HepG2 (cell line): ENCODE data around the gene GCN1. TPM values are rescaled to one million over a fixed set of nuclear protein-coding genes. Genes with fewer than 3 reads are reported as not detected.

Experiments
- FIP1L1 ChIP-seq: fragments of 200-400 bp; formaldehyde crosslinking; IDR thresholded peaks from 2 replicates; pipeline ENCODE4 v1.6.1; 2018; ENCODE audit warnings: low read depth, mild to moderate bottlenecking, low read length, moderate library complexity, borderline replicate concordance; ENCODE audit not compliant: insufficient read depth
- HOXA9 ChIP-seq: sonication (generic); formaldehyde crosslinking; IDR thresholded peaks from 2 replicates; pipeline ENCODE4 v1.8.1; 2022; ENCODE audit warnings: missing genetic modification reagents, mild to moderate bottlenecking, moderate library complexity, borderline replicate concordance
- MEIS2 ChIP-seq: sonication (generic); formaldehyde crosslinking; IDR thresholded peaks from 2 replicates; pipeline ENCODE4 v1.9.0; 2021; ENCODE audit warnings: mild to moderate bottlenecking, missing genetic modification reagents
- MXI1 ChIP-seq: IDR thresholded peaks from 3 replicates; pipeline ENCODE4 v1.6.1; 2012; ENCODE audit warnings: low read depth, low read length, inconsistent platforms, borderline replicate concordance
- RCOR2 ChIP-seq: IDR thresholded peaks from 2 replicates; pipeline ENCODE4 v1.6.1; 2016; ENCODE audit warnings: missing biosample characterization, missing genetic modification reagents
- RERE ChIP-seq: IDR thresholded peaks from 2 replicates; pipeline ENCODE4 v1.6.1; 2016; ENCODE audit warnings: low read depth, missing genetic modification reagents, missing compliant biosample characterization
- RFX5 ChIP-seq: IDR thresholded peaks from 2 replicates; pipeline ENCODE4 v1.6.1; 2011; ENCODE audit warnings: low read depth, low read length, improper control_type of control experiment
- RORA ChIP-seq: sonication (generic); formaldehyde crosslinking; IDR thresholded peaks from 2 replicates; pipeline ENCODE4 v1.5.0; 2020; ENCODE audit warnings: mild to moderate bottlenecking, missing genetic modification reagents, moderate library complexity
- SMYD3 ChIP-seq: sonication (generic); formaldehyde crosslinking; IDR thresholded peaks from 2 replicates; pipeline ENCODE4 v1.8.1; 2023; ENCODE audit warnings: mild to moderate bottlenecking, missing genetic modification reagents
- TCF7 ChIP-seq: sonication (generic); IDR thresholded peaks from 2 replicates; pipeline ENCODE4 v1.6.1; 2016; ENCODE audit warnings: antibody characterized with exemption, low read depth
- THYN1 ChIP-seq: sonication (generic); formaldehyde crosslinking; IDR thresholded peaks from 2 replicates; pipeline ENCODE4 v1.8.1; 2023; ENCODE audit warnings: low read depth, mild to moderate bottlenecking, moderate library complexity, missing genetic modification reagents, borderline replicate concordance
- ZNF350 ChIP-seq: sonication (generic); formaldehyde crosslinking; IDR thresholded peaks from 2 replicates; pipeline ENCODE4 v1.4.0; 2020; ENCODE audit warnings: mild to moderate bottlenecking, low read depth, missing genetic modification reagents, borderline replicate concordance
- ZNF605 ChIP-seq: sonication (generic); formaldehyde crosslinking; IDR thresholded peaks from 2 replicates; pipeline ENCODE4 v1.8.0; 2022; ENCODE audit warnings: mild to moderate bottlenecking, missing genetic modification reagents
- ZNF616 ChIP-seq: sonication (generic); formaldehyde crosslinking; IDR thresholded peaks from 2 replicates; pipeline ENCODE4 v1.5.0; 2020; ENCODE audit warnings: low read depth, mild to moderate bottlenecking, missing genetic modification reagents
- polyA plus RNA-seq, 8 experiments: library from polyadenylated mRNA; depleted of rRNA in 3 of 8; stranded (reverse) in 7 of 8; unstranded in 1 of 8; fragments of >200 nt; fragmentation: Illumina TruSeq in 4 of 8; extraction: Trizol in 4 of 8; gene quantifications; 2 replicates each; pipeline versions ENCODE4 v1.2.1 to v1.2.3, GENCODE V29; 2011 to 2016; ENCODE audit warnings: low read depth in 4 of 8, missing spikeins in 1 of 8, mixed read lengths in 1 of 8; ENCODE audit not compliant: insufficient read depth in 1 of 8
- total RNA-seq, 5 experiments: library from RNA; depleted of rRNA; stranded (reverse); fragments of >200 nt; fragmentation: Illumina TruSeq; extraction: Trizol; gene quantifications; 2 replicates each; pipeline ENCODE4 v1.2.3, GENCODE V29; 2016; ENCODE audit warnings: low read depth in 1 of 5
- TF ChIP-seq, protein P1 (sequence below): sonication (generic); formaldehyde crosslinking; IDR thresholded peaks from 2 replicates; pipeline ENCODE4 v1.9.0; 2022; ENCODE audit warnings: low read depth, missing genetic modification reagents
- TF ChIP-seq, protein P2 (sequence below): sonication (generic); formaldehyde crosslinking; IDR thresholded peaks from 2 replicates; pipeline ENCODE4 v1.9.0; 2021; ENCODE audit warnings: missing genetic modification reagents, borderline replicate concordance

GCN1 gene
- total and polyA plus RNA-seq, 2 of the 13 experiments (the other 11 are each of a cell fraction or from before 2014, with no cell fraction given), result 58.2 to 83.0 TPM

DNA sequence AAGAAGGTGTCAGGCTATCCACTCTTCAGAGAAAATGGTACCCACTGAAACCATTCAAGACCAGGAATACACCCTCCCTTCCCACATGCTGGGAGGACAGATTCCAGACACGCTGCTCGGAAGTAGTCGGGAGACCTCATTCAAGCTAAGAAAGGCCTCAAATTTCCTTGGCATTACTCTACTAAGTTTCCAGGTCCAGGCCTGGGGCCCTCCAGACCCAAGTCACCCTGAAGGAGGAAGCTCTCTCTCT is 33.5 kb upstream of the GCN1 start (continued):
- no peak for TF ChIP-seq RERE
- TF ChIP-seq RFX5, result no peak
- TF ChIP-seq, protein P1, sequence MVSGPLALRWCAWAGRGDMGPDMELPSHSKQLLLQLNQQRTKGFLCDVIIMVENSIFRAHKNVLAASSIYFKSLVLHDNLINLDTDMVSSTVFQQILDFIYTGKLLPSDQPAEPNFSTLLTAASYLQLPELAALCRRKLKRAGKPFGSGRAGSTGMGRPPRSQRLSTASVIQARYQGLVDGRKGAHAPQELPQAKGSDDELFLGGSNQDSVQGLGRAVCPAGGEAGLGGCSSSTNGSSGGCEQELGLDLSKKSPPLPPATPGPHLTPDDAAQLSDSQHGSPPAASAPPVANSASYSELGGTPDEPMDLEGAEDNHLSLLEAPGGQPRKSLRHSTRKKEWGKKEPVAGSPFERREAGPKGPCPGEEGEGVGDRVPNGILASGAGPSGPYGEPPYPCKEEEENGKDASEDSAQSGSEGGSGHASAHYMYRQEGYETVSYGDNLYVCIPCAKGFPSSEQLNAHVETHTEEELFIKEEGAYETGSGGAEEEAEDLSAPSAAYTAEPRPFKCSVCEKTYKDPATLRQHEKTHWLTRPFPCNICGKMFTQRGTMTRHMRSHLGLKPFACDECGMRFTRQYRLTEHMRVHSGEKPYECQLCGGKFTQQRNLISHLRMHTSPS, result no peak
- TF ChIP-seq MXI1, result no peak
- TF ChIP-seq ZNF350 (CRISPR knock-in tag), result no peak
- TF ChIP-seq MEIS2, result no peak
- TF ChIP-seq RORA (CRISPR knock-in tag), result no peak
- TF ChIP-seq ZNF605 (CRISPR knock-in tag), result no peak
- no peak for TF ChIP-seq ZNF616 (CRISPR knock-in tag)
- no peak for TF ChIP-seq RCOR2 (CRISPR knock-in tag)
- TF ChIP-seq TCF7, result no peak
- no peak for TF ChIP-seq HOXA9
- no peak for TF ChIP-seq SMYD3 (CRISPR knock-in tag)
- no peak for TF ChIP-seq THYN1 (CRISPR knock-in tag)
- no peak for TF ChIP-seq FIP1L1
- TF ChIP-seq, protein P2, sequence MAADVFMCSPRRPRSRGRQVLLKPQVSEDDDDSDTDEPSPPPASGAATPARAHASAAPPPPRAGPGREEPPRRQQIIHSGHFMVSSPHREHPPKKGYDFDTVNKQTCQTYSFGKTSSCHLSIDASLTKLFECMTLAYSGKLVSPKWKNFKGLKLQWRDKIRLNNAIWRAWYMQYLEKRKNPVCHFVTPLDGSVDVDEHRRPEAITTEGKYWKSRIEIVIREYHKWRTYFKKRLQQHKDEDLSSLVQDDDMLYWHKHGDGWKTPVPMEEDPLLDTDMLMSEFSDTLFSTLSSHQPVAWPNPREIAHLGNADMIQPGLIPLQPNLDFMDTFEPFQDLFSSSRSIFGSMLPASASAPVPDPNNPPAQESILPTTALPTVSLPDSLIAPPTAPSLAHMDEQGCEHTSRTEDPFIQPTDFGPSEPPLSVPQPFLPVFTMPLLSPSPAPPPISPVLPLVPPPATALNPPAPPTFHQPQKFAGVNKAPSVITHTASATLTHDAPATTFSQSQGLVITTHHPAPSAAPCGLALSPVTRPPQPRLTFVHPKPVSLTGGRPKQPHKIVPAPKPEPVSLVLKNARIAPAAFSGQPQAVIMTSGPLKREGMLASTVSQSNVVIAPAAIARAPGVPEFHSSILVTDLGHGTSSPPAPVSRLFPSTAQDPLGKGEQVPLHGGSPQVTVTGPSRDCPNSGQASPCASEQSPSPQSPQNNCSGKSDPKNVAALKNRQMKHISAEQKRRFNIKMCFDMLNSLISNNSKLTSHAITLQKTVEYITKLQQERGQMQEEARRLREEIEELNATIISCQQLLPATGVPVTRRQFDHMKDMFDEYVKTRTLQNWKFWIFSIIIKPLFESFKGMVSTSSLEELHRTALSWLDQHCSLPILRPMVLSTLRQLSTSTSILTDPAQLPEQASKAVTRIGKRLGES, result no peak
